ENCODE measurements around the gene ZFP30. TPM values are rescaled to one million over a fixed set of nuclear protein-coding genes. Genes with fewer than 3 reads are reported as not detected.

ZFP30 gene
- total and polyA plus RNA-seq, 9 donors = 8.4 to 25.0 (median 12.7) TPM

DNA sequence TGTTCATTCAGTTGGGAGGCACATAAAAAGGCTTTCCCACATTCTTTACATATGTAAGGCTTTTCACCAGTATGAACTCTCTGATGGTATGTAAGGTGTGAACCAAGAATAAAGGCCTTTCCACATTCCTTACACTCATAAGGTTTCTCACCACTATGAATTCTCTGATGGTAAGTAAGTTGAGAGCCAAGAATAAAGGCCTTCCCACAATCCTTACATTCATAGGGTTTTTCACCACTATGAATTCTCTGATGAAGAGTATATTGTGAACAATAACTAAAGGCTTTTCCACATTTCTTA is 89.9 kb downstream of the ZFP30 start:
- DNase-seq = no peak
- Histone ChIP-seq H3K36me3 (ENCODE audit: control insufficient read depth, insufficient read depth, low read length) (peaks cover 13% of the 10 kb centered on the region), H3K27ac (ENCODE audit: low read length) (no peak overlapping the region), H3K27me3 (ENCODE audit: control insufficient read depth, insufficient read depth, low read length) (no peaks in the 10 kb centered on the region), H3K4me1 (ENCODE audit: control insufficient read depth, insufficient read depth, low read length) (no peaks in the 10 kb centered on the region), H3K4me3 (ENCODE audit: low read length) (no peak overlapping the region), H3K9me3 (replicated peaks; ENCODE audit: control insufficient read depth, low read depth, low read length) (peaks cover 79% of the 10 kb centered on the region)

DNA sequence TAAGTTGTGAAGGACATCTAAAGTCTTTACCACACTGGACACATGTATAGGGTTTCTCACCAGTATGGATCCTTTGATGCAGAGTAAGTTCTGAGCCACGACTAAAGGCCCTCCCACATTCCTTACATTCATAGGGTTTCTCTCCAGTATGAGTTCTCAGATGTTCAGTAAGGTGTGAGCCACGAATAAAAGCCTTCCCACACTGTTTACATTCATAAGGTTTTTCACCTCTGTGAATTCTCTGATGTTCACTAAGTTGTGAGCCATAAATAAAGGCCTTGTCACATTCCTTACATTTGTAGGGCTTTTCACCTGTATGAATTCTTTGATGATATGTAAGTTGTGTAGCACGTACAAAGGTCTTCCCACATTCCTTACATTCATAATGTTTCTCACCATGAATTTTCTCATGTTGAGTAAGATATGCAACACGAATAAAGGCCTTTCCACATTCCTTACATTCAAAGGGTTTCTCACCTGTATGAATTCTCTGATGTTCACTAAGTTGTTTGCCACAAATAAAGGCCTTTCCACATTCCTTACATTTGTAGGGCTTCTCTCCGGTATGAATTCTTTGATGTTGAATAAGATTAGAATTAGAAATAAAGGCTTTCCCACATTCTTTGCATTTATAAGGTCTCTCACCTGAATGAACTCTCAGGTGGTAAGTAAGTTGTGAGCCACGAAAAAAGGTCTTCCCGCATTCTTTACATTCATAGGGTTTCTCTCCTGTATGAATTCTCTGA is 90.5 kb downstream of the ZFP30 start:
- H3K4me3 ChIP-seq (ENCODE audit: low read length) = no peak overlapping the region
- peaks cover 10% of the 10 kb centered on the region for H3K36me3 ChIP-seq (ENCODE audit: control insufficient read depth, insufficient read depth, low read length)
- no peak for DNase-seq
- H3K27ac ChIP-seq (ENCODE audit: low read length) = no peak overlapping the region
- H3K27me3 ChIP-seq (ENCODE audit: control insufficient read depth, insufficient read depth, low read length) = no peaks in the 10 kb centered on the region
- no CpG with 5 or more reads among the region's 7 CpGs for WGBS (ENCODE audit: insufficient coverage)
- peaks cover 76% of the 10 kb centered on the region for H3K9me3 ChIP-seq (replicated peaks; ENCODE audit: control insufficient read depth, low read depth, low read length)
- H3K4me1 ChIP-seq (ENCODE audit: control insufficient read depth, insufficient read depth, low read length) = no peaks in the 10 kb centered on the region

Other genes with a start within 250 kb of the ZFP30 start
- gene ZNF569, start 188.0 kb downstream of the ZFP30 start, total RNA-seq = 8.3 TPM
- 1 to 10 TPM; 5.6 to 9.3 (median 7.6) TPM for gene ZNF569, start 188.0 kb downstream of the ZFP30 start, polyA plus RNA-seq (ENCODE audit: insufficient read depth in 1 of 8, insufficient read length in 8 of 8, low replicate concordance in 1 of 8)
- gene ZNF570, start 186.1 kb downstream of the ZFP30 start, total RNA-seq = 9.5 TPM
- gene ZNF570, start 186.1 kb downstream of the ZFP30 start, polyA plus RNA-seq (ENCODE audit: insufficient read depth in 1 of 8, insufficient read length in 8 of 8, low replicate concordance in 1 of 8) = 1 to 10 TPM; 4.2 to 7.5 (median 5.9) TPM
- 7.0 TPM for gene ZNF793, start 148.5 kb downstream of the ZFP30 start, total RNA-seq
- 10 to 100 TPM in 3 of 8 donors, 1 to 10 TPM in 5; 7.4 to 11.7 (median 8.5) TPM for gene ZNF793, start 148.5 kb downstream of the ZFP30 start, polyA plus RNA-seq (ENCODE audit: insufficient read depth in 1 of 8, insufficient read length in 8 of 8, low replicate concordance in 1 of 8)
- gene ZNF571, start 60.7 kb downstream of the ZFP30 start, total RNA-seq = 8.0 TPM
- gene ZNF571, start 60.7 kb downstream of the ZFP30 start, polyA plus RNA-seq (ENCODE audit: insufficient read depth in 1 of 8, insufficient read length in 8 of 8, low replicate concordance in 1 of 8) = 1 to 10 TPM; 4.0 to 6.1 (median 5.4) TPM
- 2.1 TPM for gene ZNF540, start 60.6 kb downstream of the ZFP30 start, total RNA-seq
- 1 to 10 TPM; 1.4 to 2.3 (median 1.9) TPM for gene ZNF540, start 60.6 kb downstream of the ZFP30 start, polyA plus RNA-seq (ENCODE audit: insufficient read depth in 1 of 8, insufficient read length in 8 of 8, low replicate concordance in 1 of 8)
- gene ZNF607, start 64.3 kb upstream of the ZFP30 start, total RNA-seq = 7.0 TPM
- 1 to 10 TPM; 4.5 to 5.7 (median 5.0) TPM for gene ZNF607, start 64.3 kb upstream of the ZFP30 start, polyA plus RNA-seq (ENCODE audit: insufficient read depth in 1 of 8, insufficient read length in 8 of 8, low replicate concordance in 1 of 8)
- 17.1 TPM for gene ZNF573, start 124.1 kb upstream of the ZFP30 start, total RNA-seq
- gene ZNF573, start 124.1 kb upstream of the ZFP30 start, polyA plus RNA-seq (ENCODE audit: insufficient read depth in 1 of 8, insufficient read length in 8 of 8, low replicate concordance in 1 of 8) = 10 to 100 TPM in 1 of 8 donors, 1 to 10 TPM in 7; 5.9 to 14.9 (median 8.2) TPM